Measurements from ENCODE around the gene DNHD1. TPM values are rescaled to one million over a fixed set of nuclear protein-coding genes. Genes with fewer than 3 reads are reported as not detected.

DNHD1 gene
- total and polyA plus RNA-seq, 9 of the 15 experiments (the other 6 are each of a cell fraction or from before 2014, with no cell fraction given): 0.82 to 9.7 (median 3.8) TPM

DNA sequence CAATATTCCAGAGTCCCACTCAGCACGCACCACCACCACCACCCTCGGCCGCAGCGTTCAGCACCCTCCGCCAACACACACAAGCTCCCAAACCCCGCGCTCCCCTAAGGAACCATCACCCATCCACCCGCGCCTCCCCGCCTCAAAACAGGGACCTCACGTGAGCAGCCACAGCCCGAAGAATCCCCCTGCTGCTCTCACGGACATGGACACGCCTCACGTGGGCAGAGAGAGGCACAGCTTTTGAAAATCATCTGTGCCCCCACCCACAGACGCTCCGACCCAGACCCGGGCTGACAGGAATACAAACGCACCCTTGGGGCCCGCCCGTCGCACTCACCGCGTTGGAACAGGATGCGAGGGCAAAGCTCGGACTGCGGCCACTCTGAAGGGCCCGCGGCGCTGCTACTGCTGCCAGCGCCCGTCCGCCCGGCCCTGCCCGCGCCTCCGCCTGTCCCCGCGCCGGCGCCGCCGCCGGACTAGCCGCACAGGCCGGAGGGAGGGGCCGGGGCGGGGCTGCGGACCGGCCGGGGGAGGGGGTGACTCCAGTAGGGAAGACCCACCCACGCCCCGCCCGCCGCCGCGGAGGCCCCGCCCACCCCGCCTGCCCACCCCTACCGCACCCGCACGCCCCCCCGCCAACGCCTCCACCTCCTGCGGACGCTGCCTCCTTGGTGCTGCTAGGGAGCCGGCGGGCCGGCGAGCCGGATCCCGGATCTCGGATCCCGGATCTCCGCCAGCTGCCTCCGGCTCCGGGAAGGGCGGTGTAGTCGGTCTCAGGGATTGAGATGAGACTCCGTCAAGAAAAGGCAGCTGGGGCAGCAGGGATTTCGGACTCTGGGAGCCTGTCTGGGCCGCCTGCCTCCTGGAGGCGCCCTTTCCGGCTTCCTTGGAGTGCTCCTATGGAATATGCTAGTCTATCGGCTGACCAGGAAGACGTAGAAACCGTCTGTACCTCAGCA, 23.3 kb upstream of the DNHD1 start, which contains the start of gene TRIM3 (continued):
- peak; percentile 38; the same call in 1 of the 2 replicates for TF ChIP-seq ZBTB5 (IDR thresholded peaks at IDR 0.05)
- TF ChIP-seq TAF1 (IDR thresholded peaks at IDR 0.05; ENCODE audit: control insufficient read depth, extremely low read depth, insufficient read depth, low read length, severe bottlenecking): peak; percentile 14
- no peak for TF ChIP-seq ETV6 (IDR thresholded peaks at IDR 0.05; ENCODE audit: borderline replicate concordance in 1 of 2, low read depth in 2 of 2, low read length in 1 of 2)
- no peak for TF ChIP-seq ETV6 (CRISPR knock-in tag; IDR thresholded peaks at IDR 0.05; ENCODE audit: borderline replicate concordance)
- 0 out of 2 replicates have a peak, but pooled peaks have one; percentile 24 for TF ChIP-seq RHOXF2B (CRISPR knock-in tag; conservative IDR thresholded peaks at IDR 0.05)
- peak in 1 of 2 experiments; percentile 36; a peak in 1 of 4 replicates for TF ChIP-seq HDAC1 (IDR thresholded peaks at IDR 0.05)
- TF ChIP-seq GTF2A2 (tag; IDR thresholded peaks at IDR 0.05): no peak
- TF ChIP-seq PTBP1 (IDR thresholded peaks at IDR 0.05; ENCODE audit: low read depth, low read length): no peak
- no peak for TF ChIP-seq ZBTB1 (CRISPR knock-in tag; IDR thresholded peaks at IDR 0.05; ENCODE audit: borderline replicate concordance, low read depth)
- TF ChIP-seq, protein P1, sequence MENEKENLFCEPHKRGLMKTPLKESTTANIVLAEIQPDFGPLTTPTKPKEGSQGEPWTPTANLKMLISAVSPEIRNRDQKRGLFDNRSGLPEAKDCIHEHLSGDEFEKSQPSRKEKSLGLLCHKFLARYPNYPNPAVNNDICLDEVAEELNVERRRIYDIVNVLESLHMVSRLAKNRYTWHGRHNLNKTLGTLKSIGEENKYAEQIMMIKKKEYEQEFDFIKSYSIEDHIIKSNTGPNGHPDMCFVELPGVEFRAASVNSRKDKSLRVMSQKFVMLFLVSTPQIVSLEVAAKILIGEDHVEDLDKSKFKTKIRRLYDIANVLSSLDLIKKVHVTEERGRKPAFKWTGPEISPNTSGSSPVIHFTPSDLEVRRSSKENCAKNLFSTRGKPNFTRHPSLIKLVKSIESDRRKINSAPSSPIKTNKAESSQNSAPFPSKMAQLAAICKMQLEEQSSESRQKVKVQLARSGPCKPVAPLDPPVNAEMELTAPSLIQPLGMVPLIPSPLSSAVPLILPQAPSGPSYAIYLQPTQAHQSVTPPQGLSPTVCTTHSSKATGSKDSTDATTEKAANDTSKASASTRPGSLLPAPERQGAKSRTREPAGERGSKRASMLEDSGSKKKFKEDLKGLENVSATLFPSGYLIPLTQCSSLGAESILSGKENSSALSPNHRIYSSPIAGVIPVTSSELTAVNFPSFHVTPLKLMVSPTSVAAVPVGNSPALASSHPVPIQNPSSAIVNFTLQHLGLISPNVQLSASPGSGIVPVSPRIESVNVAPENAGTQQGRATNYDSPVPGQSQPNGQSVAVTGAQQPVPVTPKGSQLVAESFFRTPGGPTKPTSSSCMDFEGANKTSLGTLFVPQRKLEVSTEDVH (IDR thresholded peaks at IDR 0.05; ENCODE audit: low read depth, partially characterized antibody): peak; percentile 19
- TF ChIP-seq NUFIP1 (IDR thresholded peaks at IDR 0.05; ENCODE audit: partially characterized antibody): no peak
- 0 out of 2 replicates have a peak, but pooled peaks have one; percentile 6 for TF ChIP-seq ESRRA (IDR thresholded peaks at IDR 0.05; ENCODE audit: borderline replicate concordance, low read depth)
- peak in 1 of 2 experiments; percentile 50; a peak in 1 of 4 replicates for TF ChIP-seq NONO (IDR thresholded peaks at IDR 0.05; ENCODE audit: low read depth in 2 of 2, low read length in 1 of 2)
- TF ChIP-seq, protein P2, sequence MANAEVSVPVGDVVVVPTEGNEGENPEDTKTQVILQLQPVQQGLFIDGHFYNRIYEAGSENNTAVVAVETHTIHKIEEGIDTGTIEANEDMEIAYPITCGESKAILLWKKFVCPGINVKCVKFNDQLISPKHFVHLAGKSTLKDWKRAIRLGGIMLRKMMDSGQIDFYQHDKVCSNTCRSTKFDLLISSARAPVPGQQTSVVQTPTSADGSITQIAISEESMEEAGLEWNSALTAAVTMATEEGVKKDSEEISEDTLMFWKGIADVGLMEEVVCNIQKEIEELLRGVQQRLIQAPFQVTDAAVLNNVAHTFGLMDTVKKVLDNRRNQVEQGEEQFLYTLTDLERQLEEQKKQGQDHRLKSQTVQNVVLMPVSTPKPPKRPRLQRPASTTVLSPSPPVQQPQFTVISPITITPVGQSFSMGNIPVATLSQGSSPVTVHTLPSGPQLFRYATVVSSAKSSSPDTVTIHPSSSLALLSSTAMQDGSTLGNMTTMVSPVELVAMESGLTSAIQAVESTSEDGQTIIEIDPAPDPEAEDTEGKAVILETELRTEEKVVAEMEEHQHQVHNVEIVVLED (CRISPR knock-in tag; IDR thresholded peaks at IDR 0.05): 0 out of 2 replicates have a peak, but pooled peaks have one; percentile 13
- TF ChIP-seq, protein P3, sequence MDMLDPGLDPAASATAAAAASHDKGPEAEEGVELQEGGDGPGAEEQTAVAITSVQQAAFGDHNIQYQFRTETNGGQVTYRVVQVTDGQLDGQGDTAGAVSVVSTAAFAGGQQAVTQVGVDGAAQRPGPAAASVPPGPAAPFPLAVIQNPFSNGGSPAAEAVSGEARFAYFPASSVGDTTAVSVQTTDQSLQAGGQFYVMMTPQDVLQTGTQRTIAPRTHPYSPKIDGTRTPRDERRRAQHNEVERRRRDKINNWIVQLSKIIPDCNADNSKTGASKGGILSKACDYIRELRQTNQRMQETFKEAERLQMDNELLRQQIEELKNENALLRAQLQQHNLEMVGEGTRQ (CRISPR knock-in tag; IDR thresholded peaks at IDR 0.05): no peak
- TF ChIP-seq RBFOX2 (IDR thresholded peaks at IDR 0.05; ENCODE audit: low read depth, low read length): peak; percentile 72
- TF ChIP-seq EHMT2 (IDR thresholded peaks at IDR 0.05): no peak
- TF ChIP-seq ETS2 (tag; IDR thresholded peaks at IDR 0.05; ENCODE audit: borderline replicate concordance, poor library complexity, severe bottlenecking): no peak
- TF ChIP-seq NRF1 (conservative IDR thresholded peaks at IDR 0.05 in 1 of 2, IDR thresholded peaks at IDR 0.05 in 1 of 2): peak in 1 of 2 experiments; percentile 68; a peak in 2 of 4 replicates
